Measurements from ENCODE around the gene PTPRE. TPM values are rescaled to one million over a fixed set of nuclear protein-coding genes. Genes with fewer than 3 reads are reported as not detected.

Gene PTPRE
- total and polyA plus RNA-seq, 2 of the 4 experiments (the other 2 are of a cell fraction): 0.34 to 0.54 TPM

DNA sequence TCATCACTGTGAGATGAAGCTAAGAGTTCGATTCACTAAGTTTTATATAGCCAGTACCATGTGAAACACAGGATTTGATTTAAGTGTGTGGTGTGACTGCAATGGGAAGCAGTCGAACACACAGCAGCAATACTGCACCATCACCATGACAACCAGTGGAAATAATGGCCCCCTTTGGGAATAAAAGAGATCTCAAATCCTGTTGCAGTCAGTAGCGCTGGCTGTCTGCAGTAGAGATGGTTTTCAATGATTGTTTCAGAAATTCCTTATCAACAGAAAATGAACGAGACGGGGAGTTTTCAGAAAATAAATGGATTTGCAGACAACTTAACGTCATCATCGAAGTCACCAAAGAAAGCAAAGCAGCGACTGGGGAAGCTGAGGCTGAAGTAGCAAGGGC, 91.0 kb downstream of the PTPRE start:
- no peak overlapping the region for H2AK5ac ChIP-seq (ENCODE audit: low read depth, low read length)
- peaks cover 2% of the 10 kb centered on the region; the same call in 1 of the 2 replicates for H3K27me3 ChIP-seq (ENCODE audit: control insufficient read depth, insufficient read depth, low read length)
- no peak overlapping the region for H3K4ac ChIP-seq (ENCODE audit: low read depth, low read length)
- no peaks in the 10 kb centered on the region for H3K9me1 ChIP-seq (ENCODE audit: insufficient read depth, low read length)
- DNase-seq (no peak), ATAC-seq (ENCODE audit: low read depth) (no peak)
- no TSS peak for BruUV-seq (replicated peaks)
- no peak overlapping the region for H3K9ac ChIP-seq (ENCODE audit: low read depth, low read length)
- H3K79me1 ChIP-seq (ENCODE audit: low read depth in 1 of 2, low read length in 2 of 2): no peaks in the 10 kb centered on the region
- dilution Hi-C loops (cut with HindIII; ENCODE audit: low sequenced_read_pairs, unreplicated experiment): no loop called here
- no peaks in the 10 kb centered on the region for H4K20me1 ChIP-seq (ENCODE audit: insufficient read depth, low read length)
- H3K27ac ChIP-seq (ENCODE audit: insufficient read depth, low read length): no peak overlapping the region
- H2BK15ac ChIP-seq (ENCODE audit: low read depth, low read length): no peak overlapping the region
- intact Hi-C loops (cut with micrococcal nuclease): no loop called here
- H3K56ac ChIP-seq (ENCODE audit: extremely low read depth, insufficient read depth, low read length): no peak overlapping the region
- H4K91ac ChIP-seq (ENCODE audit: insufficient read depth, low read depth, low read length): no peak overlapping the region
- no peak overlapping the region for H4K5ac ChIP-seq (ENCODE audit: low read depth, low read length)
- no peaks in the 10 kb centered on the region for H3K36me3 ChIP-seq (ENCODE audit: control insufficient read depth, insufficient read depth, low read length)
- H3K9me3 ChIP-seq (ENCODE audit: control insufficient read depth, insufficient read depth, low read length): no peaks in the 10 kb centered on the region
- POLR2A ChIA-PET (ENCODE audit: unreplicated experiment): no interaction called here
- H3K4me2 ChIP-seq (ENCODE audit: low read depth, low read length): no peak overlapping the region
- no CpG with 5 or more reads among the region's 8 CpGs for WGBS, 2 experiments (ENCODE audit: extremely low coverage in 2 of 2, insufficient read length in 1 of 2)
- in situ Hi-C loops (cut with MboI; ENCODE audit: low sequenced_read_pairs): no loop called here
- no peak overlapping the region for H3K4me3 ChIP-seq (ENCODE audit: insufficient read depth, low read depth, low read length)
- TF ChIP-seq MXI1 (IDR thresholded peaks at IDR 0.05; ENCODE audit: borderline replicate concordance, low read depth, low read length) (no peak), CEBPB (IDR thresholded peaks at IDR 0.05; ENCODE audit: low read depth, low read length) (no peak), BHLHE40 (IDR thresholded peaks at IDR 0.05; ENCODE audit: low read depth, low read length) (no peak), MAFK (IDR thresholded peaks at IDR 0.05; ENCODE audit: low read depth, low read length) (no peak), RAD21 (IDR thresholded peaks at IDR 0.05; ENCODE audit: low read length) (no peak), NFE2L2 (IDR thresholded peaks at IDR 0.05; ENCODE audit: low read depth, low read length) (no peak), MAZ (IDR thresholded peaks at IDR 0.05; ENCODE audit: borderline replicate concordance, low read depth, low read length) (no peak), FOS (IDR thresholded peaks at IDR 0.05; ENCODE audit: low read depth, low read length) (no peak), CHD1 (IDR thresholded peaks at IDR 0.05; ENCODE audit: low read depth, low read length) (no peak), POLR2A (IDR thresholded peaks at IDR 0.05; ENCODE audit: low read depth, low read length) (no peak), RFX5 (IDR thresholded peaks at IDR 0.05; ENCODE audit: low read depth, low read length) (no peak), RCOR1 (IDR thresholded peaks at IDR 0.05; ENCODE audit: insufficient replicate concordance, low read length) (no peak)
- TF ChIP-seq, protein P1, sequence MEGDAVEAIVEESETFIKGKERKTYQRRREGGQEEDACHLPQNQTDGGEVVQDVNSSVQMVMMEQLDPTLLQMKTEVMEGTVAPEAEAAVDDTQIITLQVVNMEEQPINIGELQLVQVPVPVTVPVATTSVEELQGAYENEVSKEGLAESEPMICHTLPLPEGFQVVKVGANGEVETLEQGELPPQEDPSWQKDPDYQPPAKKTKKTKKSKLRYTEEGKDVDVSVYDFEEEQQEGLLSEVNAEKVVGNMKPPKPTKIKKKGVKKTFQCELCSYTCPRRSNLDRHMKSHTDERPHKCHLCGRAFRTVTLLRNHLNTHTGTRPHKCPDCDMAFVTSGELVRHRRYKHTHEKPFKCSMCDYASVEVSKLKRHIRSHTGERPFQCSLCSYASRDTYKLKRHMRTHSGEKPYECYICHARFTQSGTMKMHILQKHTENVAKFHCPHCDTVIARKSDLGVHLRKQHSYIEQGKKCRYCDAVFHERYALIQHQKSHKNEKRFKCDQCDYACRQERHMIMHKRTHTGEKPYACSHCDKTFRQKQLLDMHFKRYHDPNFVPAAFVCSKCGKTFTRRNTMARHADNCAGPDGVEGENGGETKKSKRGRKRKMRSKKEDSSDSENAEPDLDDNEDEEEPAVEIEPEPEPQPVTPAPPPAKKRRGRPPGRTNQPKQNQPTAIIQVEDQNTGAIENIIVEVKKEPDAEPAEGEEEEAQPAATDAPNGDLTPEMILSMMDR (conservative IDR thresholded peaks at IDR 0.05; ENCODE audit: low read depth, low read length): no peak
- TF ChIP-seq, protein P2, sequence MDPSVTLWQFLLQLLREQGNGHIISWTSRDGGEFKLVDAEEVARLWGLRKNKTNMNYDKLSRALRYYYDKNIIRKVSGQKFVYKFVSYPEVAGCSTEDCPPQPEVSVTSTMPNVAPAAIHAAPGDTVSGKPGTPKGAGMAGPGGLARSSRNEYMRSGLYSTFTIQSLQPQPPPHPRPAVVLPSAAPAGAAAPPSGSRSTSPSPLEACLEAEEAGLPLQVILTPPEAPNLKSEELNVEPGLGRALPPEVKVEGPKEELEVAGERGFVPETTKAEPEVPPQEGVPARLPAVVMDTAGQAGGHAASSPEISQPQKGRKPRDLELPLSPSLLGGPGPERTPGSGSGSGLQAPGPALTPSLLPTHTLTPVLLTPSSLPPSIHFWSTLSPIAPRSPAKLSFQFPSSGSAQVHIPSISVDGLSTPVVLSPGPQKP (IDR thresholded peaks at IDR 0.05; ENCODE audit: borderline replicate concordance, low read depth, low read length): no peak
- TF ChIP-seq, protein P3, sequence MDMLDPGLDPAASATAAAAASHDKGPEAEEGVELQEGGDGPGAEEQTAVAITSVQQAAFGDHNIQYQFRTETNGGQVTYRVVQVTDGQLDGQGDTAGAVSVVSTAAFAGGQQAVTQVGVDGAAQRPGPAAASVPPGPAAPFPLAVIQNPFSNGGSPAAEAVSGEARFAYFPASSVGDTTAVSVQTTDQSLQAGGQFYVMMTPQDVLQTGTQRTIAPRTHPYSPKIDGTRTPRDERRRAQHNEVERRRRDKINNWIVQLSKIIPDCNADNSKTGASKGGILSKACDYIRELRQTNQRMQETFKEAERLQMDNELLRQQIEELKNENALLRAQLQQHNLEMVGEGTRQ (IDR thresholded peaks at IDR 0.05; ENCODE audit: low read depth, low read length): no peak
- CTCF ChIA-PET: no interaction called here
- no peak overlapping the region for H2AK9ac ChIP-seq (replicated peaks; ENCODE audit: low read depth, low read length, poor library complexity)
- H3K18ac ChIP-seq (ENCODE audit: low read depth, low read length): no peak overlapping the region
- H2AFZ ChIP-seq (replicated peaks; ENCODE audit: low read length, poor library complexity): no peak overlapping the region
- H2BK20ac ChIP-seq (ENCODE audit: low read depth, low read length): no peak overlapping the region
- H2BK5ac ChIP-seq (ENCODE audit: low read depth, low read length, poor library complexity, severe bottlenecking): no peak overlapping the region
- H4K8ac ChIP-seq (ENCODE audit: low read depth in 2 of 2, low read length in 2 of 2): no peak overlapping the region
- no peaks in the 10 kb centered on the region for H3K4me1 ChIP-seq (ENCODE audit: control insufficient read depth, insufficient read depth, low read length)
- no peak overlapping the region for H2BK120ac ChIP-seq (ENCODE audit: low read depth, low read length)
- no peak overlapping the region for H3K23ac ChIP-seq (ENCODE audit: low read depth, low read length)
- no peak overlapping the region for H3K14ac ChIP-seq (replicated peaks; ENCODE audit: low read depth, low read length)
